ENCODE measurements around the gene TBC1D1. TPM values are rescaled to one million over a fixed set of nuclear protein-coding genes. Genes with fewer than 3 reads are reported as not detected.

Gene TBC1D1
- total RNA-seq, 1 experiment from 2014 or later = 36.0 TPM

DNA sequence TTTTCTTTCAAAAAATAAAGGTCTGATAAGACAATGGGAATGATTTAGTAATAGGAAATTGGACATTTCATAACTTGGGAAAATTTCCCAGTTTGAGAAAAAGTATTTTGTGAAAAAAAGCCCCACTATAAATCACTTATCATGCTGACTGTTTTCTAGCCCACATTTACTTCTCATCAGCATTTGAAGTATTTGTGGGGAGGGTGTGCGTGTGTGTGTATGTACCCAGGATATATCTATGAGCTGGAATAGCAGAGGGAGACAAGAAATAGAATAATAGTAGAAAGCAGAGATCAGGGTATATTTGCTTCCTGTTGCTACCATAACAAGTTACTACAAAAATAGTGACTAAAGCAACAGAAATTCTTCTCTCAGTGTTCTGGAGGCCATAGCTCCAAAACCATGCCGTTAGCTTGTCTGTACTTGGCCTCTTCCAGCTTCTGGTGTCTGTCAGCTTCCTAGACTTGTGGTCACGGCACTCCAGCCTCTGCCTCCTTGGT lies 209.1 kb downstream of the TBC1D1 start:
- Mint-ChIP-seq H3K4me3 (ENCODE audit: unreplicated experiment) (no peak overlapping the region), H3K9me3 (ENCODE audit: unreplicated experiment) (no peaks in the 10 kb centered on the region), H3K27me3 (ENCODE audit: insufficient read depth, unreplicated experiment) (no peaks in the 10 kb centered on the region), H3K36me3 (ENCODE audit: insufficient read depth, unreplicated experiment) (peaks cover 8% of the 10 kb centered on the region), H3K4me1 (ENCODE audit: insufficient read depth, unreplicated experiment) (peaks cover 26% of the 10 kb centered on the region), H3K27ac (ENCODE audit: low read depth, unreplicated experiment) (peak overlapping the region; percentile 75)
- TF ChIP-seq, protein P1, sequence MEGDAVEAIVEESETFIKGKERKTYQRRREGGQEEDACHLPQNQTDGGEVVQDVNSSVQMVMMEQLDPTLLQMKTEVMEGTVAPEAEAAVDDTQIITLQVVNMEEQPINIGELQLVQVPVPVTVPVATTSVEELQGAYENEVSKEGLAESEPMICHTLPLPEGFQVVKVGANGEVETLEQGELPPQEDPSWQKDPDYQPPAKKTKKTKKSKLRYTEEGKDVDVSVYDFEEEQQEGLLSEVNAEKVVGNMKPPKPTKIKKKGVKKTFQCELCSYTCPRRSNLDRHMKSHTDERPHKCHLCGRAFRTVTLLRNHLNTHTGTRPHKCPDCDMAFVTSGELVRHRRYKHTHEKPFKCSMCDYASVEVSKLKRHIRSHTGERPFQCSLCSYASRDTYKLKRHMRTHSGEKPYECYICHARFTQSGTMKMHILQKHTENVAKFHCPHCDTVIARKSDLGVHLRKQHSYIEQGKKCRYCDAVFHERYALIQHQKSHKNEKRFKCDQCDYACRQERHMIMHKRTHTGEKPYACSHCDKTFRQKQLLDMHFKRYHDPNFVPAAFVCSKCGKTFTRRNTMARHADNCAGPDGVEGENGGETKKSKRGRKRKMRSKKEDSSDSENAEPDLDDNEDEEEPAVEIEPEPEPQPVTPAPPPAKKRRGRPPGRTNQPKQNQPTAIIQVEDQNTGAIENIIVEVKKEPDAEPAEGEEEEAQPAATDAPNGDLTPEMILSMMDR (IDR thresholded peaks at IDR 0.05; ENCODE audit: unreplicated experiment) = no peak
- POLR2A ChIA-PET = interaction anchor here (1.0 to 1.6 kb wide), 2 partner anchors 14 to 60 kb away, joined by 4 to 5 read pairs; no protein-coding TSS in a partner anchor
- intact Hi-C loops (cut with micrococcal nuclease) = no loop called here
- no peak for DNase-seq (ENCODE audit: unreplicated experiment)
- no TSS peak for BruUV-seq (replicated peaks)
- CTCF ChIA-PET = no interaction called here

DNA sequence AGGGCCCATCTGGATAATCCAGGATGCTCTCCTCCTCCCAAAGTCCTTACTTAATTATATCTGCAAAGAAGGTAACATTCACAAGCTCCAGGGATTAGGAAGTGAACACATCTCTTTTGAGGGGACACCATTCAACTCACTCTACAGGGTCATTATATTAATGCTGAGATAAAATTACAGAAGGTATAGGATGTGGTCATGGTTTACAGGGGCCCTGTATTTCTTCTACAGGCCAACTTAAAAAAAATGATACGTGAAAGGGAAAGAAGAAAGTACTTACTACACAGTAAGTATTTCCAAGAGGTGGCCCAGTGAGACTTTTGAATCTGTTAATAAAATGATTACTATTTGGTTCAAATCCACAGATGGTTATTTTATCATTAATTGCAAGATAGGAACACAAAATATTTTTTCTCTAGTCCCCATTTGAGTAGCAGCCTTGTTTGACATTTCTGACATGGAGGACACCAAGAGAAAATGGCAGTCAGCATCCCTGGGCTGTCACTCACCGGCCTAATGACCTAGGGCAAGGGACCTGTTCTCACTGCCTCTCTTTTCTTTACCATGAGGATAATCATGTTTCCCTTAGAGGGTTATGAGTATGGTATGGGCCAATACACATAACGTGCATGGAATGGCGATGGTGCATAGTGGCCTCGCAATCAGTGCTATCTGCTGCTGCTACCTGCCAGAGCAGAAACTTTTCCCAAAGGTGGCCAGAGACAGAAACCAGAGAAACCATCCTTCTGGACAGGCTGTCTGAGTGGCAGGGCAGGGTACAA lies 209.8 kb downstream of the TBC1D1 start:
- Mint-ChIP-seq H3K36me3 (ENCODE audit: insufficient read depth, unreplicated experiment) (peaks cover 8% of the 10 kb centered on the region), H3K9me3 (ENCODE audit: unreplicated experiment) (no peaks in the 10 kb centered on the region), H3K4me3 (ENCODE audit: unreplicated experiment) (no peak overlapping the region), H3K27me3 (ENCODE audit: insufficient read depth, unreplicated experiment) (no peaks in the 10 kb centered on the region), H3K27ac (ENCODE audit: low read depth, unreplicated experiment) (peak overlapping the region; percentile 78), H3K4me1 (ENCODE audit: insufficient read depth, unreplicated experiment) (peaks cover 26% of the 10 kb centered on the region)
- intact Hi-C loops (cut with micrococcal nuclease) = no loop called here
- POLR2A ChIA-PET = interaction anchor here (0.6 to 2.3 kb wide), 7 partner anchors 9 to 69 kb away, joined by 3 to 12 read pairs (median 3); no protein-coding TSS in a partner anchor
- TF ChIP-seq, protein P1 (IDR thresholded peaks at IDR 0.05; ENCODE audit: unreplicated experiment) = no peak
- CTCF ChIA-PET = interaction anchor here (0.8 to 1.1 kb wide), 3 partner anchors 12 to 122 kb away, joined by 3 to 5 read pairs (median 3); no protein-coding TSS in a partner anchor
- BruUV-seq (replicated peaks) = no TSS peak
- no peak for DNase-seq (ENCODE audit: unreplicated experiment)

DNA sequence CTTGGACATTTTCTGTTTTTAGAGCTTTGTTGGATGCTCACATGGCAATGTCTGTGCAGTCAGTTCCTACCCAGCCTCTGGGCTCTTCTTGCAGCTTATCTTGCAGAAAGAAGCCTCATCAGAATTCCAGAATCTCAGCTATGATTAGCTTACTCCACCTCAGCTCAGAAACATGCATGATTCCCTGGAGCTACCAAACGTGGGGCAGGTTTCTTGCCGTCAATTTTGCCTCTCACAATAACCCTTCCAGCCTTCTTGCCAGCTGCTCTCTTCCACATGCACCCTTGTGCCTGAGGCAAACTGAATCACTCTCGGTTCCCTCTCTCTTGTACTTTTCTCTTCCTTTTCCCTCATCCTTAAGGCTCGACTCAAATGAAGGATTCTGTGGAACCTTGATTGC lies 210.7 kb downstream of the TBC1D1 start:
- TF ChIP-seq, protein P1 (IDR thresholded peaks at IDR 0.05; ENCODE audit: unreplicated experiment) = no peak
- peak; percentile 14 for DNase-seq (ENCODE audit: unreplicated experiment)
- no TSS peak for BruUV-seq (replicated peaks)
- Mint-ChIP-seq H3K27ac (ENCODE audit: low read depth, unreplicated experiment) (peak overlapping the region; percentile 78), H3K4me3 (ENCODE audit: unreplicated experiment) (no peak overlapping the region), H3K9me3 (ENCODE audit: unreplicated experiment) (no peaks in the 10 kb centered on the region), H3K4me1 (ENCODE audit: insufficient read depth, unreplicated experiment) (peaks cover 26% of the 10 kb centered on the region), H3K36me3 (ENCODE audit: insufficient read depth, unreplicated experiment) (peaks cover 13% of the 10 kb centered on the region), H3K27me3 (ENCODE audit: insufficient read depth, unreplicated experiment) (no peaks in the 10 kb centered on the region)
- intact Hi-C loops (cut with micrococcal nuclease) = no loop called here
- POLR2A ChIA-PET = interaction anchor here (0.8 to 2.3 kb wide), 5 partner anchors 10 to 68 kb away, joined by 3 to 12 read pairs (median 3); no protein-coding TSS in a partner anchor
- CTCF ChIA-PET = interaction anchor here (0.7 to 1.1 kb wide), 6 partner anchors 11 to 1897 kb away, joined by 3 to 5 read pairs (median 3); no protein-coding TSS in a partner anchor

DNA sequence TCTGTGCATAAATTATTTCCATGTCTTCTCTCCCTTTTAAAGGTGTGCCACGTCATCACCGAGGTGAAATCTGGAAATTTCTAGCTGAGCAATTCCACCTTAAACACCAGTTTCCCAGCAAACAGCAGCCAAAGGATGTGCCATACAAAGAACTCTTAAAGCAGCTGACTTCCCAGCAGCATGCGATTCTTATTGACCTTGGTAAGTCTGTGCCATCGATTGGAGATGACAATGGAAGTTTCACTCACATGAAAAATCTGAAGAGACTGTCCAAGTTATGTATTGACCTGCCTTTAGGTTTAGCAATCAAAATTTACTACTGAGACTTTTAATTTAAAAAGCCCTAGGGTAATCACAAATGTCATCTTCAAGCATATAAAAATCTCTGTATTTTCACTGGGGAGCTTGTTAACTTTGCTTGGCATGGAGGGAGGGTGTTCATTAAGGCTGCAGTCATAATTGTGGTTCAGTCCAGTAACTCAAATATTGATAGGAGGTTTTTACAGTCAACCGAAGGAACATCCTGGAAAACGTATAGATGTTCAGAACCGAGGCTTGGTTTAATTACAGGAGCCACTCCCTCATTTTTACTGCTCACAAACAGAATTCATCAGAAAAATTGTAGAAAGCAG lies 212.2 kb downstream of the TBC1D1 start:
- BruUV-seq (replicated peaks) = no TSS peak
- CTCF ChIA-PET = no interaction called here
- DNase-seq (ENCODE audit: unreplicated experiment) = no peak
- Mint-ChIP-seq H3K27ac (ENCODE audit: low read depth, unreplicated experiment) (no peak overlapping the region), H3K27me3 (ENCODE audit: insufficient read depth, unreplicated experiment) (no peaks in the 10 kb centered on the region), H3K4me3 (ENCODE audit: unreplicated experiment) (no peak overlapping the region), H3K4me1 (ENCODE audit: insufficient read depth, unreplicated experiment) (peaks cover 26% of the 10 kb centered on the region), H3K36me3 (ENCODE audit: insufficient read depth, unreplicated experiment) (peaks cover 13% of the 10 kb centered on the region), H3K9me3 (ENCODE audit: unreplicated experiment) (no peaks in the 10 kb centered on the region)
- intact Hi-C loops (cut with micrococcal nuclease) = no loop called here
- POLR2A ChIA-PET = interaction anchor here (2.3 kb wide), 1 partner anchor 12 kb away, joined by 12 read pairs; no protein-coding TSS in a partner anchor
- TF ChIP-seq, protein P1 (IDR thresholded peaks at IDR 0.05; ENCODE audit: unreplicated experiment) = no peak
